Spinal cord (tissue), 10 donors: ENCODE measurements around the gene TDRD1. TPM values are rescaled to one million over a fixed set of nuclear protein-coding genes. Genes with fewer than 3 reads are reported as not detected.

Experiments
- DNase-seq, 6 donors: peaks; one replicate each; pipeline versions ENCODE4 v3.0.0 to v3.0.0-alpha.2; 2013 to 2015; ENCODE audit warnings: low spot score in 6 of 6, low read depth in 4 of 6
- H3K27ac ChIP-seq: one replicate; pipeline ENCODE4 v1.5.1; 2013; ENCODE audit warnings: low read depth, low read length, control low read depth
- H3K27me3 ChIP-seq: one replicate; pipeline ENCODE4 v1.6.1; 2013; ENCODE audit warnings: low read length; ENCODE audit not compliant: control insufficient read depth, insufficient read depth
- H3K36me3 ChIP-seq: one replicate; pipeline ENCODE4 v1.6.1; 2013; ENCODE audit warnings: low read length; ENCODE audit not compliant: control insufficient read depth, insufficient read depth
- H3K4me1 ChIP-seq: one replicate; pipeline ENCODE4 v1.6.1; 2013; ENCODE audit warnings: low read length; ENCODE audit not compliant: control insufficient read depth, insufficient read depth
- H3K4me3 ChIP-seq: one replicate; pipeline ENCODE4 v1.5.1; 2013; ENCODE audit warnings: low read depth, low read length, control low read depth
- H3K9me3 ChIP-seq: one replicate; pipeline ENCODE4 v1.6.1; 2013; ENCODE audit warnings: low read length; ENCODE audit not compliant: control insufficient read depth, insufficient read depth
- WGBS: methylation state at CpG from one replicate; pipeline ENCODE4 v1.1.5; 2013; ENCODE audit warnings: missing lambda C conversion rate; ENCODE audit not compliant: insufficient coverage; 5-methylcytosine and 5-hydroxymethylcytosine counted together
- polyA plus RNA-seq, 2 donors: library from polyadenylated mRNA; unstranded; fragments of 120-200 nt; gene quantifications; one replicate each; pipeline ENCODE4 v1.2.1, GENCODE V29; 2013; ENCODE audit not compliant: insufficient read length in 2 of 2
- small RNA-seq: library from RNA; depleted of rRNA; stranded (forward); fragments of <200 nt; gene quantifications from one replicate; pipeline ENCODE3, GENCODE V24; 2014; ENCODE audit warnings: low replicate concordance
- total RNA-seq, 2 donors: library from RNA; depleted of rRNA in 1 of 2; stranded (reverse); fragments of 120-200 nt in 1 of 2; fragments of >200 nt in 1 of 2; gene quantifications; one replicate each; pipeline versions ENCODE4 v1.2.3 to v1.2.4, GENCODE V29; 2013 to 2014
- donor health status: healthy.

The TDRD1 gene
- total and polyA plus RNA-seq, 4 donors = 0.22 to 1.9 (median 0.67) TPM

DNA sequence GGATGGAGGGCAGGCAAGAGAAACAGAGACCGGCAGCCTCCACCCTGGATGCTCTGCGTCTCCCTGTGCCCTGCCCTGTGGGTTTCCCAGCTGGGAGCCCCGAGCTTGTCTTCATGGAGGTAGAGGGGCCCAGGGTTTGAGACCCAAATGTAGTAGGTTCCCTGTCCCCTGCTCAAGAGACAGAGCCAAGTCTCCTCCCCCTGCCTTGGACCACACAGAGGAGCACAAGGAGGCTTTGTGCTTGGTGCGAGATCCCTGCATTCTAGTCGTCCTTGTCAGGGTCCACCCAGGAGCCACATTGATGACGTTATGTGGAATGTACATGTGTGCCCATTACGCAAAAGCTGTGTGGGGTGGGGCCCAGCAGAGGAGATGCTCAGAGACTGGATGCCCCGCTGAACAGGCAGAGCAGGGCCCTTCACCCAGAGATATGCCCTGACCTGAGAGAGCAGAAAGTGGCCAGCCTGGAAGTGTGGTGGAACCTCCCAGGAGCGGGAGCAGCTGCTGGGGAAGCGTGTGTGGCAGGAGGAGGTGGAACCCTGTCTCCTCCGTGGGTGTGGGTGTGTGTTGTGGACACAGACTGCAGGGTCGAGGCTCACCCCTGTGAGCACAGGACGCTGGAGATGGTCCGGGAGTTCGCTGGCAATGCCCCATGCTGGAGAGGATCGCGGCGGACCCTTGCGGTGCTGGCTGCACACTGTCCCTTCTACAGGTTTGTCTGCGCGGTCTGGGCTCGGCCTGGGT, 99.2 kb downstream of the TDRD1 start:
- Histone ChIP-seq H3K4me3 (no peak overlapping the region), H3K36me3 (no peaks in the 10 kb centered on the region), H3K27me3 (no peaks in the 10 kb centered on the region), H3K27ac (no peak overlapping the region), H3K9me3 (no peaks in the 10 kb centered on the region), H3K4me1 (peaks cover 6% of the 10 kb centered on the region)
- no peak for DNase-seq
- WGBS = 84% methylated on average over 21 of the region's 22 CpGs

DNA sequence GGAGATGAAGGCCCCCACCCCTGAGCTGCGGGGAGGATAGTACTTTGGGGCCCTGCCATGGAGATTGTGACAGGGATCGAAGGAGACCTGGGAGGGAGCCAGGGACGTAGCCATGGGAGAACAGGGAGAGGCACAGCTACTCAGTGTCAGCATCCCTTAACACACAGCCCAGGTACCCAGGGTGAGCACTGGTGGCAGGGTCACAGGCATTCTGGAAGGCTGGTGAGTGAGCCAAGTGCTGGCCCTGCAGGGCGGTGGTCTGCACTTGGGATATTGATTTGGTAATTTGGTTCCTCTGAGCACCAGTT, 99.7 kb downstream of the TDRD1 start:
- WGBS = 86% methylated on average over 4 of the region's 4 CpGs
- H3K4me3 ChIP-seq = no peak overlapping the region
- H3K9me3 ChIP-seq = no peaks in the 10 kb centered on the region

DNA sequence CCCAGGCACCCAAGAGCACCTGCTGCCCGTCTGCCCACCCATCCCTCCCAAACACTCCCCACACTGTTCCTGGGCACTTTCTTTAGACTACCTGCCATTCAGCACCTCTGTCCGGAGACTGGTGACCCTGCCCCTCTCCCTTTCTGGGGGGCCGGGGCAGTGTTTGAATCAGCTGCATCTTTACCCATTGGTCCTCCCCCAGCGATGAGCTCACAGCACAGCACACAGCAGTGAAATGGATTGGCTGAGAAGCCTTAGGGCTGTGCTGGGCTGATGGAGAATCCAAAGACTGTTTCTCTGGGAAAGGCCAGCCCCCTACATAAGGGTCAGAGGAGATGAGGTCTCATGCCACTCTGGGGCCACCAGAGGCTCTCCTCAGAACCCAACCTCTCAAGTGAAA, 100.1 kb downstream of the TDRD1 start:
- 83% methylated on average over 3 of the region's 4 CpGs for WGBS
- no peak for DNase-seq
- peaks cover 7% of the 10 kb centered on the region for H3K4me1 ChIP-seq
- H3K9me3 ChIP-seq = no peaks in the 10 kb centered on the region
- H3K27ac ChIP-seq = no peak overlapping the region
- H3K27me3 ChIP-seq = no peaks in the 10 kb centered on the region
- H3K4me3 ChIP-seq = no peak overlapping the region
- H3K36me3 ChIP-seq = no peaks in the 10 kb centered on the region

More for the DNA sequence above, 99.7 kb downstream of the TDRD1 start:
- Histone ChIP-seq H3K27ac (no peak overlapping the region), H3K27me3 (no peaks in the 10 kb centered on the region), H3K36me3 (no peaks in the 10 kb centered on the region), H3K4me1 (peaks cover 6% of the 10 kb centered on the region)
- DNase-seq = no peak

DNA sequence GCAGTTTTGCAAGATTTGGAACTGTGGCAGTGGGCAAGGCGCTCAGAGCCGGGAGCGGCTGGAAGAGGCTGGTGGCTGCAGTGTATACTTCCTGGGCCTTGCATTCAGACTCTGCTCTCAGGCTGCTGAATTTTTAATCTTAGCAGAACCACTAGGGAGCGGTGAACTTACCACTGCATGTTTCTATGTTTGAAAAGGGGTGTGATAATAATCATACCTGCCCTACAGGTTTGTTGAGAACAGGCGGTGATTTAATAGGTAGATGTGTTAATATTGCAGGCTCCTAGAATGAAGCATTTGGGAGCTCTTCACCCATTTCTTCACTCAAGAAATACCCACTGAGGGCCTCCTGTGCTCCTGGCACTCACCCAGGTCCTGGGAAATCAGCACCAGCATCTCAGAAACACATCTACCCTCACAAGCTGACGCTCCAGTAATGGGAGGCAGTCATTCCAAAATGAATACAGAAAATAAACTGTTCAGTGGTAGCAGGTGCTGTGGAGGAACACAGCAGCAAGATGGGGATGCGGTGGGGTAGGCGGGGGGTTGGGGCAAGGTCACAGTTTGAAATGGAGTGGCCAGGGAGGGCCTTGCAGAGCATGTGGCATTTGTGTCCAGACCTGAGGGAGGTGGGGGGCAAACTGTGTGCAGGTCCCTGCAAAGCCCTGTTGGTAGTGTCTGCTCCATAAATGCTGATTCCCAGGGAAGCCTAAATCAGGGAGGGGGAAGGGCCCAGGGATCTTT, 100.9 kb downstream of the TDRD1 start:
- 81% methylated on average over 5 of the region's 8 CpGs for WGBS
- Histone ChIP-seq H3K4me3 (no peak overlapping the region), H3K4me1 (peaks cover 15% of the 10 kb centered on the region), H3K27me3 (no peaks in the 10 kb centered on the region), H3K9me3 (no peaks in the 10 kb centered on the region), H3K27ac (no peak overlapping the region), H3K36me3 (no peaks in the 10 kb centered on the region)
- peak in 2 of 6 donors; percentile 12 to 62 for DNase-seq

DNA sequence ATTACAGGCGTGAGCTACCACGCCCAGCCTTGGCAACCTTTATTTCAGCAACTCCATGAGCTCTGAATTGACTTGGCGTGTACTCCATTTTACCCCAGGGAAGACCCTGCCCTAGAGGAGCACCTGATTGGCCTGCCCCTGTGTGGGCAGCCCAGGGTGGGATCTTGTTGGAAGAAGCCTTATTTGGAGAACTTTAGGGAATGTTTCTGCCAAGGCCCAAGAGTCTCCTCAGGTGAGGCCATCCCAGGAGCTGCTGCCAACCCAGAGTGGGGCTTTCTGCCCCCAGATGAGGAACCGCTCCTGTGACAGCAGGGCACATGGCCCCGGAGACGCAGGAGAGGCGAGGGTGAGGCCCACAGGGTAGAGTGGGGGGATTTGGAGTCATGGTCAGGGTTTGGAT, 101.9 kb downstream of the TDRD1 start:
- Histone ChIP-seq H3K36me3 (no peaks in the 10 kb centered on the region), H3K27ac (no peak overlapping the region), H3K9me3 (no peaks in the 10 kb centered on the region), H3K4me3 (no peak overlapping the region), H3K4me1 (peaks cover 15% of the 10 kb centered on the region), H3K27me3 (no peaks in the 10 kb centered on the region)
- WGBS = 60% methylated on average over 5 of the region's 7 CpGs
- DNase-seq = no peak

DNA sequence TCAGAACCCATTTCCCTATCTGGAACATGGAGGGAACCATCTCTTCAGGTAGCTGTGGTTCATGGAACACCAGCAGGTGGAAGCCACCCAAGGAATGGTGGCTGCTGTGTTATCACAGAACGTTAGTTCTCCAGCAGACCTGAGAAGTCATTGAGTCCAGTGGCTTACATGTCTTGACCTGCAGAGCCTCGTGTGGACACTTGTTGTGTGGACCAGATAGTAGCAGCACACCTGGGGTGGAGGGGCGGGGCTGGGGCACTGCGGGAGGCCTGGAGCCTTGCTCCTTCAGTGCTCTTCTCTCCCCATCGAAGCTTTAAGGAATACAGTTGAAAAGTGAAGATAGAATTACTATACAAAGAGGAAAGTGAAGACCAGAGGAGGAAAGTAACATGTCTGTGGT, 102.3 kb downstream of the TDRD1 start:
- H3K36me3 ChIP-seq = peaks cover 2% of the 10 kb centered on the region
- 81% methylated on average over 4 of the region's 5 CpGs for WGBS
- no peak for DNase-seq
- no peak overlapping the region for H3K4me3 ChIP-seq
- H3K27ac ChIP-seq = no peak overlapping the region
- H3K27me3 ChIP-seq = no peaks in the 10 kb centered on the region
- peaks cover 19% of the 10 kb centered on the region for H3K4me1 ChIP-seq
- H3K9me3 ChIP-seq = no peaks in the 10 kb centered on the region

Small RNAs within 50 kb of the gene (small RNA-seq; reads per million reads assigned to genes)
- gene RF02277 = not detected

Other genes with a start within 250 kb of the TDRD1 start
- gene ADRB1, start 135.5 kb upstream of the TDRD1 start, total RNA-seq = 1 to 10 TPM; 2.9 to 3.2 TPM
- gene ADRB1, start 135.5 kb upstream of the TDRD1 start, polyA plus RNA-seq = 1 to 10 TPM; 2.5 to 4.0 TPM
- gene CCDC186, start 5.2 kb upstream of the TDRD1 start, total RNA-seq = 10 to 100 TPM; 25.8 to 50.7 TPM
- gene CCDC186, start 5.2 kb upstream of the TDRD1 start, polyA plus RNA-seq = 10 to 100 TPM; 18.0 to 19.0 TPM
- gene VWA2, start 59.9 kb downstream of the TDRD1 start, total RNA-seq = 1 to 10 TPM; 2.0 to 4.1 TPM
- 1 to 10 TPM; 3.3 to 4.7 TPM for gene VWA2, start 59.9 kb downstream of the TDRD1 start, polyA plus RNA-seq
- 10 to 100 TPM; 47.6 to 48.3 TPM for gene AFAP1L2, start 225.1 kb downstream of the TDRD1 start, total RNA-seq
- 10 to 100 TPM; 61.4 to 61.5 TPM for gene AFAP1L2, start 225.1 kb downstream of the TDRD1 start, polyA plus RNA-seq